Measurements from ENCODE around the gene TMEM132D.

The TMEM132D gene

DNA sequence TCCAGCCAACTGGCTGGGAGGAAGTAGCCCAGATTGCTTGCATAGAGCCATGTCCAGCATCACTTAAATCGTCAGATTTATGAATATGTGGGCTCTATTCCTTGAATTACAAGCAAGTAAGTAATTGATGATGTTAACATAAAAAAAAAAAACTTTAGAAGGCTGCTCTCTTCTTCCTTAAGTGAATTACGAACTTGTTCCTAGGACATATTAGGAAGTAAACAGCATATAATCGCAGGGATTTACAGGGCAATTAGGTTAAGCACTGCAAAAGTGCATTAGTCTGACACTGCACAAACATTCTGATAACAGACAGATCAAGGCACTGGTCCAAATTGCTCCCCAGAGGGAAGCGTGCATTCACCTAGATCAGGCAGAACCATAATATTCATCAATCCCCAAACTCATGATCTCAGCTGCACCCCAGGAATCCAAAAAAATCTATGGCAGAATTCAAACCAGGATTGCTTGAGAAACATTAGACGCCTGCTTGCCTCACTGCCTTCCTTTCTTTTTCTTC lies 293.2 kb downstream of the TMEM132D start:
- H2AFZ ChIP-seq (ENCODE audit: low read depth, low read length, severe bottlenecking) = no peak overlapping the region
- H3K36me3 ChIP-seq (ENCODE audit: low read length) = no peaks in the 10 kb centered on the region
- no peaks in the 10 kb centered on the region for H3K27me3 ChIP-seq (ENCODE audit: low read length)
- no peak for TF ChIP-seq EZH2phosphoT487 (conservative IDR thresholded peaks at IDR 0.05; ENCODE audit: low read length)
- TF ChIP-seq, protein P1, sequence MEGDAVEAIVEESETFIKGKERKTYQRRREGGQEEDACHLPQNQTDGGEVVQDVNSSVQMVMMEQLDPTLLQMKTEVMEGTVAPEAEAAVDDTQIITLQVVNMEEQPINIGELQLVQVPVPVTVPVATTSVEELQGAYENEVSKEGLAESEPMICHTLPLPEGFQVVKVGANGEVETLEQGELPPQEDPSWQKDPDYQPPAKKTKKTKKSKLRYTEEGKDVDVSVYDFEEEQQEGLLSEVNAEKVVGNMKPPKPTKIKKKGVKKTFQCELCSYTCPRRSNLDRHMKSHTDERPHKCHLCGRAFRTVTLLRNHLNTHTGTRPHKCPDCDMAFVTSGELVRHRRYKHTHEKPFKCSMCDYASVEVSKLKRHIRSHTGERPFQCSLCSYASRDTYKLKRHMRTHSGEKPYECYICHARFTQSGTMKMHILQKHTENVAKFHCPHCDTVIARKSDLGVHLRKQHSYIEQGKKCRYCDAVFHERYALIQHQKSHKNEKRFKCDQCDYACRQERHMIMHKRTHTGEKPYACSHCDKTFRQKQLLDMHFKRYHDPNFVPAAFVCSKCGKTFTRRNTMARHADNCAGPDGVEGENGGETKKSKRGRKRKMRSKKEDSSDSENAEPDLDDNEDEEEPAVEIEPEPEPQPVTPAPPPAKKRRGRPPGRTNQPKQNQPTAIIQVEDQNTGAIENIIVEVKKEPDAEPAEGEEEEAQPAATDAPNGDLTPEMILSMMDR (IDR thresholded peaks at IDR 0.05; ENCODE audit: insufficient read depth, low read length, poor library complexity, severe bottlenecking) = no peak
- H3K4me2 ChIP-seq (ENCODE audit: low read depth, low read length, poor library complexity, severe bottlenecking) = no peak overlapping the region
- no peaks in the 10 kb centered on the region for H3K9me2 ChIP-seq (replicated peaks; ENCODE audit: insufficient read depth, low read length)
- H3K9me3 ChIP-seq (ENCODE audit: insufficient read depth, low read length) = no peaks in the 10 kb centered on the region
- H3K27ac ChIP-seq (ENCODE audit: low read depth, low read length) = no peak overlapping the region
- no peaks in the 10 kb centered on the region for H4K20me1 ChIP-seq (ENCODE audit: low read depth, low read length)
- no peak overlapping the region for H3K9ac ChIP-seq (ENCODE audit: low read length)
- no peaks in the 10 kb centered on the region for H3F3A ChIP-seq (ENCODE audit: insufficient read depth)
- no peaks in the 10 kb centered on the region for H3K79me2 ChIP-seq (ENCODE audit: insufficient read depth, low read length)
- H3K4me3 ChIP-seq (ENCODE audit: insufficient read depth, low read length, poor library complexity, severe bottlenecking) = no peak overlapping the region

GRCh38 chr12:129607756-129608155 lies 296.1 kb downstream of the TMEM132D start:
- Histone ChIP-seq H3K9ac (ENCODE audit: low read length) (no peak overlapping the region), H3K79me2 (ENCODE audit: insufficient read depth, low read length) (no peaks in the 10 kb centered on the region), H3K9me2 (replicated peaks; ENCODE audit: insufficient read depth, low read length) (no peaks in the 10 kb centered on the region), H3K36me3 (ENCODE audit: low read length) (no peaks in the 10 kb centered on the region), H4K20me1 (ENCODE audit: low read depth, low read length) (no peaks in the 10 kb centered on the region), H3K27ac (ENCODE audit: low read depth, low read length) (no peak overlapping the region), H3K4me2 (ENCODE audit: low read depth, low read length, poor library complexity, severe bottlenecking) (no peak overlapping the region), H3K9me3 (ENCODE audit: insufficient read depth, low read length) (no peaks in the 10 kb centered on the region), H3K4me3 (ENCODE audit: insufficient read depth, low read length, poor library complexity, severe bottlenecking) (no peak overlapping the region), H3K27me3 (ENCODE audit: low read length) (no peaks in the 10 kb centered on the region), H3F3A (ENCODE audit: insufficient read depth) (no peaks in the 10 kb centered on the region), H2AFZ (ENCODE audit: low read depth, low read length, severe bottlenecking) (no peak overlapping the region)
- no peak for TF ChIP-seq EZH2phosphoT487 (conservative IDR thresholded peaks at IDR 0.05; ENCODE audit: low read length)
- TF ChIP-seq, protein P1 (IDR thresholded peaks at IDR 0.05; ENCODE audit: insufficient read depth, low read length, poor library complexity, severe bottlenecking) = no peak

- no peak overlapping the region for H3K27ac ChIP-seq (ENCODE audit: low read depth, low read length)
- no peaks in the 10 kb centered on the region for H3K9me3 ChIP-seq (ENCODE audit: insufficient read depth, low read length)
- no peaks in the 10 kb centered on the region for H3K79me2 ChIP-seq (ENCODE audit: insufficient read depth, low read length)
- TF ChIP-seq, protein P1 (IDR thresholded peaks at IDR 0.05; ENCODE audit: insufficient read depth, low read length, poor library complexity, severe bottlenecking) = no peak
- TF ChIP-seq EZH2phosphoT487 (conservative IDR thresholded peaks at IDR 0.05; ENCODE audit: low read length) = no peak
- H2AFZ ChIP-seq (ENCODE audit: low read depth, low read length, severe bottlenecking) = no peak overlapping the region
- H3K27me3 ChIP-seq (ENCODE audit: low read length) = no peaks in the 10 kb centered on the region
- H4K20me1 ChIP-seq (ENCODE audit: low read depth, low read length) = no peaks in the 10 kb centered on the region
- no peak overlapping the region for H3K4me2 ChIP-seq (ENCODE audit: low read depth, low read length, poor library complexity, severe bottlenecking)
- H3K36me3 ChIP-seq (ENCODE audit: low read length) = no peaks in the 10 kb centered on the region
- no peak overlapping the region for H3K9ac ChIP-seq (ENCODE audit: low read length)
- H3K9me2 ChIP-seq (replicated peaks; ENCODE audit: insufficient read depth, low read length) = no peaks in the 10 kb centered on the region
- no peak overlapping the region for H3K4me3 ChIP-seq (ENCODE audit: insufficient read depth, low read length, poor library complexity, severe bottlenecking)
- H3F3A ChIP-seq (ENCODE audit: insufficient read depth) = no peaks in the 10 kb centered on the region
These were observed 296.5 kb downstream of the TMEM132D start for GRCh38 chr12:129607301-129607700.

Data from SU-DHL-6 (cell line).